GM23248 (cell line): Measurements from ENCODE around the gene GDF10.

Source experiments
- EZH2 ChIP-seq: fragments of 200-600 bp; sonication (generic); IDR thresholded peaks from 2 replicates; pipeline ENCODE4 v1.6.1; 2018; ENCODE audit warnings: antibody characterized with exemption, mild to moderate bottlenecking; ENCODE audit not compliant: insufficient read depth, poor library complexity, severe bottlenecking
- EZH2phosphoT487 ChIP-seq: fragments of 200-600 bp; sonication (generic); IDR thresholded peaks from 2 replicates; pipeline ENCODE4 v1.6.1; 2018; ENCODE audit warnings: antibody characterized with exemption, moderate library complexity, mild to moderate bottlenecking, low read depth; ENCODE audit not compliant: insufficient read depth

DNA sequence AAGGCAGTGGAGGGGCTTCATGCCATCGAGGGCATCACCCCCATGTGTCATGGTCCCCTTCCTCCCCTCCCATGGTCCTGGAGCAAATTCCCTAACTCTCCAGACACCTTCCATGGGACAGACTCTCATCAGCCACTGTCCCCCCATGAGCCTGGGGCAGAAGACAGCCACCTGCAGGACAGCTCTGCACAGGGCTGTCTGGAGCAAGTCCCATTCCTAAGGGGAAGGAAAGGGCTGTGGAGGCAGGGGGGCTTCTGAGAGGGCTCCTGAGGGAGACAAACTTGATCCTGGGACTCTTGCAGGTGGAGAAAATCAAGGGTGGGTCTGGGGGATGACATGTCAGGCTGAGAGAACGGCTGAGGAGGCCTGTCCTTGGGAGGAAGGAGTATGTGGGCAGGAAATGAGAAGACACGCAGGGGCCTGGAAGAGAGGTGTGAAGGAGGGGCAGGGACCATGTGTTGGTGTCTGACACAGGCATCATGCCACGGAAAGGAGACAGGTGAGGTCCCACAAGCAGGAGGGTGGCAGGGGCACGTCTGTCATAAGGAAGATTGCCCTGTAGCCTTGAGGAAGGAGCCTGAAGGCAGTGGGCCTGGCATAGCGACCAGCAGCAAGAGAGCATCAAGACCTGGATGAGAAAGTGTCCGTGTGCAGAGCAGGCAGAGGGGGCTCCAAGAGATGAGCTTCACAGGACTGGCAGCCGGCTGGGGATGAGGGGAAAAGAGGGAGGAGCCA is 14.4 kb upstream of the GDF10 start:
- TF ChIP-seq EZH2phosphoT487: no peak
- no peak for TF ChIP-seq EZH2
